ENCODE results near the gene BBS5. TPM values are rescaled to one million over a fixed set of nuclear protein-coding genes. Genes with fewer than 3 reads are reported as not detected.

Gene BBS5
- total RNA-seq, 3 donors from 2014 or later: 3.9 to 5.3 (median 4.3) TPM

GRCh38 chr2:169469952-169470572 is 9.2 kb upstream of the BBS5 start:
- Mint-ChIP-seq H3K4me3 (no peak overlapping the region), H3K9me3 (no peaks in the 10 kb centered on the region), H3K36me3 (ENCODE audit: insufficient read depth) (no peaks in the 10 kb centered on the region), H3K27me3 (ENCODE audit: low read depth) (no peaks in the 10 kb centered on the region), H3K4me1 (ENCODE audit: low read depth) (no peaks in the 10 kb centered on the region)
- ATAC-seq (peak in 1 of 2 donors; percentile 14), DNase-seq (no peak)

GRCh38 chr2:169472249-169472648 is 7.0 kb upstream of the BBS5 start:
- Mint-ChIP-seq H3K4me3 (no peak overlapping the region), H3K36me3 (ENCODE audit: insufficient read depth) (no peaks in the 10 kb centered on the region), H3K9me3 (no peaks in the 10 kb centered on the region), H3K4me1 (ENCODE audit: low read depth) (no peaks in the 10 kb centered on the region), H3K27me3 (ENCODE audit: low read depth) (no peaks in the 10 kb centered on the region)
- ATAC-seq (no peak), DNase-seq (no peak)

- Mint-ChIP-seq H3K27me3 (ENCODE audit: low read depth) (no peaks in the 10 kb centered on the region), H3K36me3 (ENCODE audit: insufficient read depth) (no peaks in the 10 kb centered on the region), H3K4me3 (no peak overlapping the region), H3K4me1 (ENCODE audit: low read depth) (peaks cover 6% of the 10 kb centered on the region), H3K9me3 (no peaks in the 10 kb centered on the region)
- no peak for DNase-seq
- ATAC-seq: no peak
Observed at GRCh38 chr2:169476459-169476858, 2.8 kb upstream of the BBS5 start.

- H3K27me3 Mint-ChIP-seq (ENCODE audit: low read depth): no peaks in the 10 kb centered on the region
- DNase-seq (no peak), ATAC-seq (no peak)
- no peaks in the 10 kb centered on the region for H3K9me3 Mint-ChIP-seq
- peaks cover 6% of the 10 kb centered on the region for H3K4me1 Mint-ChIP-seq (ENCODE audit: low read depth)
- H3K4me3 Mint-ChIP-seq: peak overlapping the region; percentile 89
- H3K36me3 Mint-ChIP-seq (ENCODE audit: insufficient read depth): peaks cover 3% of the 10 kb centered on the region
Observed at GRCh38 chr2:169478339-169478738, 955 bp upstream of the BBS5 start.

GRCh38 chr2:169478745-169479256 is 493 bp upstream of the BBS5 start:
- Mint-ChIP-seq H3K27me3 (ENCODE audit: low read depth) (no peaks in the 10 kb centered on the region), H3K4me3 (peak overlapping the region; percentile 89), H3K36me3 (ENCODE audit: insufficient read depth) (peaks cover 8% of the 10 kb centered on the region), H3K4me1 (ENCODE audit: low read depth) (peaks cover 6% of the 10 kb centered on the region), H3K9me3 (no peaks in the 10 kb centered on the region)
- DNase-seq (no peak), ATAC-seq (peak in 1 of 2 donors; percentile 8)

- H3K27me3 Mint-ChIP-seq (ENCODE audit: low read depth): no peaks in the 10 kb centered on the region
- peaks cover 8% of the 10 kb centered on the region for H3K36me3 Mint-ChIP-seq (ENCODE audit: insufficient read depth)
- DNase-seq (no peak), ATAC-seq (no peak)
- H3K4me3 Mint-ChIP-seq: peak overlapping the region; percentile 89
- H3K4me1 Mint-ChIP-seq (ENCODE audit: low read depth): peaks cover 6% of the 10 kb centered on the region
- H3K9me3 Mint-ChIP-seq: no peaks in the 10 kb centered on the region
Observed at GRCh38 chr2:169480079-169480465, 778 bp downstream of the BBS5 start.

GRCh38 chr2:169485650-169486138 is 6.4 kb downstream of the BBS5 start:
- H3K36me3 Mint-ChIP-seq (ENCODE audit: insufficient read depth): peaks cover 9% of the 10 kb centered on the region
- H3K4me1 Mint-ChIP-seq (ENCODE audit: low read depth): no peaks in the 10 kb centered on the region
- no peaks in the 10 kb centered on the region for H3K9me3 Mint-ChIP-seq
- no peak for DNase-seq
- no peak for ATAC-seq
- no peaks in the 10 kb centered on the region for H3K27me3 Mint-ChIP-seq (ENCODE audit: low read depth)
- H3K4me3 Mint-ChIP-seq: no peak overlapping the region

GRCh38 chr2:169486487-169486886 is 7.2 kb downstream of the BBS5 start:
- no peaks in the 10 kb centered on the region for H3K9me3 Mint-ChIP-seq
- no peak overlapping the region for H3K4me3 Mint-ChIP-seq
- no peaks in the 10 kb centered on the region for H3K4me1 Mint-ChIP-seq (ENCODE audit: low read depth)
- H3K36me3 Mint-ChIP-seq (ENCODE audit: insufficient read depth): peaks cover 10% of the 10 kb centered on the region
- DNase-seq (no peak), ATAC-seq (no peak)
- no peaks in the 10 kb centered on the region for H3K27me3 Mint-ChIP-seq (ENCODE audit: low read depth)

- Mint-ChIP-seq H3K9me3 (no peaks in the 10 kb centered on the region), H3K36me3 (ENCODE audit: insufficient read depth) (peaks cover 5% of the 10 kb centered on the region), H3K27me3 (ENCODE audit: low read depth) (no peaks in the 10 kb centered on the region), H3K4me1 (ENCODE audit: low read depth) (no peaks in the 10 kb centered on the region), H3K4me3 (no peak overlapping the region)
- no peak for DNase-seq
- no peak for ATAC-seq
Observed at GRCh38 chr2:169490834-169491233, 11.5 kb downstream of the BBS5 start.

GRCh38 chr2:169491378-169491777 is 12.1 kb downstream of the BBS5 start:
- no peak for DNase-seq
- Mint-ChIP-seq H3K27me3 (ENCODE audit: low read depth) (no peaks in the 10 kb centered on the region), H3K4me1 (ENCODE audit: low read depth) (no peaks in the 10 kb centered on the region), H3K36me3 (ENCODE audit: insufficient read depth) (peaks cover 8% of the 10 kb centered on the region), H3K9me3 (no peaks in the 10 kb centered on the region), H3K4me3 (no peak overlapping the region)
- no peak for ATAC-seq

GRCh38 chr2:169493360-169493759 is 14.1 kb downstream of the BBS5 start:
- no peak for ATAC-seq

GRCh38 chr2:169495310-169495928 is 16.1 kb downstream of the BBS5 start:
- DNase-seq (no peak), ATAC-seq (no peak)
- no peaks in the 10 kb centered on the region for H3K4me1 Mint-ChIP-seq (ENCODE audit: low read depth)
- no peaks in the 10 kb centered on the region for H3K9me3 Mint-ChIP-seq
- H3K36me3 Mint-ChIP-seq (ENCODE audit: insufficient read depth): peaks cover 8% of the 10 kb centered on the region
- H3K27me3 Mint-ChIP-seq (ENCODE audit: low read depth): no peaks in the 10 kb centered on the region
- no peak overlapping the region for H3K4me3 Mint-ChIP-seq

More at GRCh38 chr2:169493360-169493759, 14.1 kb downstream of the BBS5 start:
- Mint-ChIP-seq H3K4me3 (no peak overlapping the region), H3K9me3 (no peaks in the 10 kb centered on the region), H3K36me3 (ENCODE audit: insufficient read depth) (peaks cover 8% of the 10 kb centered on the region), H3K27me3 (ENCODE audit: low read depth) (no peaks in the 10 kb centered on the region), H3K4me1 (ENCODE audit: low read depth) (no peaks in the 10 kb centered on the region)
- no peak for DNase-seq

- Mint-ChIP-seq H3K4me1 (ENCODE audit: low read depth) (no peaks in the 10 kb centered on the region), H3K36me3 (ENCODE audit: insufficient read depth) (peaks cover 3% of the 10 kb centered on the region), H3K27me3 (ENCODE audit: low read depth) (no peaks in the 10 kb centered on the region), H3K9me3 (no peaks in the 10 kb centered on the region), H3K4me3 (no peak overlapping the region)
- ATAC-seq (no peak), DNase-seq (no peak)
Observed at GRCh38 chr2:169504651-169505050, 25.4 kb downstream of the BBS5 start.

GRCh38 chr2:169507698-169508097 is 28.4 kb downstream of the BBS5 start:
- no peak overlapping the region for H3K4me3 Mint-ChIP-seq
- peaks cover 3% of the 10 kb centered on the region for H3K36me3 Mint-ChIP-seq (ENCODE audit: insufficient read depth)
- no peaks in the 10 kb centered on the region for H3K9me3 Mint-ChIP-seq
- no peaks in the 10 kb centered on the region for H3K4me1 Mint-ChIP-seq (ENCODE audit: low read depth)
- no peaks in the 10 kb centered on the region for H3K27me3 Mint-ChIP-seq (ENCODE audit: low read depth)
- DNase-seq (no peak), ATAC-seq (peak in 1 of 2 donors; percentile 35)

GRCh38 chr2:169509298-169509885 is 30.1 kb downstream of the BBS5 start, which contains the start of gene KLHL41:
Gene KLHL41 (plus strand): TSS chr2:169509702. CDS start chr2:169509779, 77 bp downstream.
- Mint-ChIP-seq H3K36me3 (ENCODE audit: insufficient read depth) (peaks cover 3% of the 10 kb centered on the region), H3K4me3 (no peak within 1 kb of the TSS), H3K9me3 (no peaks in the 10 kb centered on the region), H3K27me3 (ENCODE audit: low read depth) (no peaks in the 10 kb centered on the region), H3K4me1 (ENCODE audit: low read depth) (no peaks in the 10 kb centered on the region)
- DNase-seq: no peak
- ATAC-seq: no peak
